Loucy (cell line): ENCODE data around the gene ANOS1.
"Not testable (repeated sequence)": the region's sequence is repeated elsewhere in the genome, so short reads cannot be mapped to it uniquely, and the experiment has no call there.

Source experiments
- EZH2phosphoT487 ChIP-seq: fragments of 200-600 bp; IDR thresholded peaks from 2 replicates; pipeline ENCODE4 v1.6.1; 2018; ENCODE audit warnings: antibody characterized with exemption, mild to moderate bottlenecking, moderate library complexity, borderline replicate concordance
- TF ChIP-seq, protein P1 (sequence below): fragments of 200-600 bp; sonication (generic); conservative IDR thresholded peaks from 2 replicates; pipeline ENCODE4 v1.5.1; 2014; ENCODE audit warnings: mild to moderate bottlenecking, antibody characterized with exemption, low read length

DNA sequence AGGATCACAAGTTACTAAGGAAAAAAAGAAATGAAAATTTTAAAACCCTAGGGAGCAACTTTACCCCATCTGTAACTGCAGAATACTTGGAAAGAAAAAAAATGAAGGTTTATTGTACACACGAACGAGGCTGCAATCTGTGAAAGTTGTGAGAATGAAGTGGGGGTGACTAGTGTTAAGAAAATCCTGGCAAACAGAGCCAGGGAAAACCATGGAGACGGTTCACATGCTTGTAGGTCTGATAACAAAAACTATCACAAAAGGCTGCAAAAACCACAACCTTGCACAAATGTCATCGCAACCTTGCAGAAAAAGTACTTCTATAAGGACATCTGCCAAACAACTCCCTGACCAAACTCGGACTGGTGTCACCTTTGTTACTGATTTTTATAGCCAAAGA lies 26.8 kb upstream of the ANOS1 start:
- TF ChIP-seq, protein P1, sequence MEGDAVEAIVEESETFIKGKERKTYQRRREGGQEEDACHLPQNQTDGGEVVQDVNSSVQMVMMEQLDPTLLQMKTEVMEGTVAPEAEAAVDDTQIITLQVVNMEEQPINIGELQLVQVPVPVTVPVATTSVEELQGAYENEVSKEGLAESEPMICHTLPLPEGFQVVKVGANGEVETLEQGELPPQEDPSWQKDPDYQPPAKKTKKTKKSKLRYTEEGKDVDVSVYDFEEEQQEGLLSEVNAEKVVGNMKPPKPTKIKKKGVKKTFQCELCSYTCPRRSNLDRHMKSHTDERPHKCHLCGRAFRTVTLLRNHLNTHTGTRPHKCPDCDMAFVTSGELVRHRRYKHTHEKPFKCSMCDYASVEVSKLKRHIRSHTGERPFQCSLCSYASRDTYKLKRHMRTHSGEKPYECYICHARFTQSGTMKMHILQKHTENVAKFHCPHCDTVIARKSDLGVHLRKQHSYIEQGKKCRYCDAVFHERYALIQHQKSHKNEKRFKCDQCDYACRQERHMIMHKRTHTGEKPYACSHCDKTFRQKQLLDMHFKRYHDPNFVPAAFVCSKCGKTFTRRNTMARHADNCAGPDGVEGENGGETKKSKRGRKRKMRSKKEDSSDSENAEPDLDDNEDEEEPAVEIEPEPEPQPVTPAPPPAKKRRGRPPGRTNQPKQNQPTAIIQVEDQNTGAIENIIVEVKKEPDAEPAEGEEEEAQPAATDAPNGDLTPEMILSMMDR: not testable (repeated sequence)
- TF ChIP-seq EZH2phosphoT487: not testable (repeated sequence)
